ENCODE measurements around the gene FHIT.
"Not testable (repeated sequence)": the region's sequence is repeated elsewhere in the genome, so short reads cannot be mapped to it uniquely, and the experiment has no call there.

FHIT gene

DNA sequence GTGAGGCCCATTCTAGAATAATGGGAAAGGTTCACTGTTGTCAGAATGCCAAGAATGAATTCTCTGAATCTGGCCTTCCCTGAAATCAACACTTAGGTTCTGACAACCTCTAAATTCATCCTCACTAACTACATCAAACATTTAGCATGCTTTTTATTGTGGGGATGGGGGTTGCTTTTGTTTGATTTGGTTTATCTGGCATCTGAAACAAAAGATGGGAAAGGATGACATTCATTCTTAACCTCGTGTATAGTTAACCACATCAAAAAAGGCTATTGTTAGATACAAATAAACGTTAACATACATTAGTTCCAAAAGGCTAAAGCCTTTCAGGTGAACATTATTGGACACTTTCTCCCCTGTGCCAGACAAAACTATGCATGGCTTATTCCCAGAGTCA is 357.3 kb downstream of the FHIT start:
- Mint-ChIP-seq H3K4me3 (no peak overlapping the region), H3K4me1 (no peaks in the 10 kb centered on the region), H3K27ac (no peak overlapping the region), H3K9me3 (peaks cover 0 to 3% of the 10 kb centered on the region in 2 donors), H3K27me3 (no peaks in the 10 kb centered on the region)
- ATAC-seq = no peak
- DNase-seq = no peak

DNA sequence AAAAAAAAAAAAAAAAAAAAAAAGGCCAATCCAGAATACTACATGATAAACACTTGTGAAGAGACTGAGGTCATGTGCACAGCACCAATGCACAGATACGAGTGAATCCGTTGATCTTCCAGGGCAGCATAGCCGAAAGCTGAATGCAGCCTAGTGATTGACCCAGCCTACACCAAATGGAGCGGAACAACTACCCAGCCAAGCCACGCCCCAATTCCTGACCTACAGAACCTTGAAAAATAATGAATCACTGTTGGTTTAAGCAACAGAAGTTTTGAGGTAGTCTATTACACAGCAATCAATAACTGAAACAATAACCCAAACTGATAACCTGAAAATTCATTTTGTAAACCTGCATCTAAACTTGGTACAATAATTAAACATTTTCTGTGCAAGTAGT is 361.0 kb downstream of the FHIT start:
- Mint-ChIP-seq H3K27me3 (no peaks in the 10 kb centered on the region), H3K9me3 (peaks cover 0 to 5% of the 10 kb centered on the region in 2 donors)
- no peak for DNase-seq

DNA sequence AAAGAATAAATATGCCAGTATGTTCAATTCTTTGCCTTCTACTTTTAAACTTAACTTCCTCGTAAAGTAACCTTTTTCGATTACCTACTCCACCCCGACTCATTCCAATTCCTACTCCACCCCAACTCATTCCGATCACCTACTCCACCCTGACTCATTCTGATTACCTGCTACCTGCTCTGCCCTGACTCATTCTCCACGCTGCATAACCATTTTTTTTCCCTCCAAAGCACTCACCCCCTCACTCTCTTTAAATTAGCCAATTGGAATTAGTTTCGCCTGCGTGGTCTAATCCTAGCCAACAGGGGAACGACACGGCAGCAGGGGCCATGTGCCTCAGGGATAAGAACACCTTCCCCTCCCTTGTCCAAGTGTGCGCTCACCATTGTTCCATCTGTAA is 362.3 kb downstream of the FHIT start:
- not testable (repeated sequence) for H3K4me3 Mint-ChIP-seq, DNase-seq, H3K9me3 Mint-ChIP-seq, H3K27me3 Mint-ChIP-seq, ATAC-seq, H3K4me1 Mint-ChIP-seq
- peak overlapping the region in 1 of 2 donors; percentile 17 for H3K27ac Mint-ChIP-seq

More for the DNA sequence above, 361.0 kb downstream of the FHIT start:
- H3K4me3 Mint-ChIP-seq = no peak overlapping the region
- H3K27ac Mint-ChIP-seq = no peak overlapping the region
- no peaks in the 10 kb centered on the region for H3K4me1 Mint-ChIP-seq
- ATAC-seq = no peak

DNA sequence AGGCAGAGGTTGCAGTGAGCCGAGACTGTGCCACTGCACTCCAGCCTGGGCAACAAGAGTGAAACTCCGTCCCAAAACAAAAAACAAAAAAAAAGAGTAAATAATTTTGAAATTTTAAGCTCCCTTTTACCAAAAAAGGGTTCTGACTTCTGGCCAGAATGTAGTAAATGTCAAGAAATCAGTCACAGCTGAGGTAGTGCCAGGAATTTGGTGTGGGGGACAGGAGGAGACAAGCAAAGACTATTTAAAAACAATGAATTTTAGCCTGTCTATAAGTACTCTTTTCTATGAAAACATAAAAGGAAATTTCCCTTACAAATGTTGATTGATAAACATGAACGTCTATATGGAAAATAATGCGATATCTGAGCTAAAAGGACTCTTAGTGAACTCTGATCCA is 363.7 kb downstream of the FHIT start:
- Mint-ChIP-seq H3K4me1 (no peaks in the 10 kb centered on the region), H3K4me3 (no peak overlapping the region), H3K9me3 (peaks cover 5 to 11% of the 10 kb centered on the region in 2 donors), H3K27ac (no peak overlapping the region), H3K27me3 (no peaks in the 10 kb centered on the region)
- no peak for DNase-seq
- ATAC-seq = no peak

DNA sequence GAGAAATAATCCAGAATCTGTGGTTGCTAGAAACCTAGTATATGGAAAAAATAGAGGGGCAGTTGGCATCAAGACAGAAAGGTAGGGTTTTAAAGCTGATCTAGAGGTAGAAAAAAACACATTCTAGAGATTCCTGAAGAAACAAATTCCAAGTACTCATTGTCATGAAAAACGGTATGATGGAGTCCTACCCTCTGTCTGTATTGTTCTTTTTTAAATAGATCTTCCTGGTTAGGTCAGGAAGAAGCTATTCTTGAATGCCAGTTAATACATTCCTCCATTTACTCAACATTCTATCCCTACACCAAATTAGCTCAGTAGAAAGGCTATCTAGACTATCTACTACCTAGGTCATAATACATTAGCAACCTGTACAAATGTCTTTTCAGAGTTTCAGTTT is 364.7 kb downstream of the FHIT start:
- DNase-seq (no peak), ATAC-seq (no peak)
- H3K27me3 Mint-ChIP-seq = no peaks in the 10 kb centered on the region
- H3K27ac Mint-ChIP-seq = no peak overlapping the region
- no peaks in the 10 kb centered on the region for H3K4me1 Mint-ChIP-seq
- H3K4me3 Mint-ChIP-seq = no peak overlapping the region
- H3K9me3 Mint-ChIP-seq = peaks cover 15 to 22% of the 10 kb centered on the region in 2 donors

DNA sequence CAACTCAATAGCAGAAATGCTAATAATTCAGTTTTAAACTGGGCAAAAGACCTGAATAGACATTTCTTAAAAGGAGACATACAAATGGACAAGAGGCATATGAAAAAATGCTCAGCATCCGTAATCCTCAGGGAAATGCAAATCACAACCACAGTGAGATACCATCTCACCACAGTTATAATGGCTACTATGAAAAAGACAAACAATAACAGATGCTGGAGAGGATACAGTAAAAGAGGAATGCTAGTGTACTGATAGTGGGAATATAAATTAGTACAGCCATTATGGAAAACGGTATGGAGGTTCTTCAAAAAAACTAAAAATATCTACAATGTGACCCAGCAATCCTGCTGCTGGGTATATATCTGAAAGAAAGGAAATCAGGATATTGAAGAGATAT is 367.2 kb downstream of the FHIT start:
- DNase-seq = no peak

DNA sequence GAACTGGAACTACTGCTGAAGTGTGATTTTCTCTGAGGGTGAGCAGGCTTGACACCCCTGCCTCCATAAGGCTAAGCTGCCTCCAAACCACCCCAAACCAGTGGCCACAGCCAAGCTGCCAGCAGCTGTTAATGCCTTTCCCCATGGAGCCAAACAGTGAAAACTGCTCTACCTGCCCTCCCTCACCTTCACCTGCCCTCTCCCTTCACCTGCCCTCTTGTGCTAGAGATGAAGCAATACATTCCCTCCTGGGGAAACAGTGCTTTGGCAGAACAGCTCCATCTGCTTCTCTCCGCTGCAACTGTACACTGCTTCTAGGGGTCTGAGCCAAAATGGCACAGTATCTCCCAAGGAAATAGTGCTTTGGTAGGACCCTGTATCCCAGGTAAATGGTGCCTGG is 374.1 kb downstream of the FHIT start:
- no peaks in the 10 kb centered on the region for H3K27me3 Mint-ChIP-seq
- no peaks in the 10 kb centered on the region for H3K4me1 Mint-ChIP-seq
- H3K9me3 Mint-ChIP-seq = peaks cover 19 to 32% of the 10 kb centered on the region in 2 donors
- no peak for DNase-seq
- no peak for ATAC-seq
- no peak overlapping the region for H3K27ac Mint-ChIP-seq
- H3K4me3 Mint-ChIP-seq = no peak overlapping the region

More for the DNA sequence above, 367.2 kb downstream of the FHIT start:
- Mint-ChIP-seq H3K9me3 (peaks cover 24 to 41% of the 10 kb centered on the region in 2 donors), H3K4me3 (no peak overlapping the region), H3K4me1 (no peaks in the 10 kb centered on the region), H3K27ac (no peak overlapping the region), H3K27me3 (no peaks in the 10 kb centered on the region)
- no peak for ATAC-seq

DNA sequence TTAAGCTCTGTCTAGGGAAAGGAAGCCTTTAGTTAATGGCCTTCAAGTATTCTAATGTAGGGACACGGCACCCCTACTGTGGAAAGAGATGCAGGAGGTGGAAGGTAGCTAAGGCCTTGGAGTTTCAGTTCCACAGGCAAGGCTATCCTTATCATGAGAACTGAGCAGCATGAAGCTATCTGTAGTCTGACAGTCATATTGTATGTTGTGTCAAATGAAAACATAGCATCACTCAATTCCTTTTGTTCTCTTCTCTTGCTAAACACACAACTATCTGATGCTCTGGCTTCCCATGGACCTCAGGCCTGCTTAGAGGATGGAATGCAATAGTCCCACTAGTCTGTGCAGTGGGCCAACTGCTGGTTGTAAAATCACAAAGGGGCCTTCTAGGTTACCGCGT is 380.9 kb downstream of the FHIT start:
- no peak for DNase-seq

DNA sequence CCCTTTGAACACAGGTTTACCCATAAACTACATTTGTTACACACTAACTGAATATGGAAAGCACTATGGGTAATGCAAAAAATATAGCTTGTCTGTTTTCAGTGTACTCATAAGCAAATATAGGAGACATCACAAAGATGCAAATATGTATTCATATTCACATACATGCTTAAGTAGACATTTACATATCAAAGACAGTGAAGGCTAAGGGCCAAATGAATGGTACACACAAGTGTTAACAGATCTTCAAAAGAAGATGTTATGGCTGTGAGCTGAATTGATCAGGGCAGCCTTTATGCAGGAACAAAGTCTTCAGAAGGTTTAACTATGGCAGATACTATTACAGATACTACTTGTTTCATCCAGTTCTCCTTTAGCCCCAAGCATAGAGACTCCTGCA is 384.1 kb downstream of the FHIT start:
- DNase-seq (no peak), ATAC-seq (no peak)
- Mint-ChIP-seq H3K4me1 (no peaks in the 10 kb centered on the region), H3K9me3 (peaks cover 13 to 34% of the 10 kb centered on the region in 2 donors), H3K27me3 (no peaks in the 10 kb centered on the region), H3K27ac (no peak overlapping the region), H3K4me3 (no peak overlapping the region)

More for the DNA sequence above, 380.9 kb downstream of the FHIT start:
- Mint-ChIP-seq H3K27me3 (no peaks in the 10 kb centered on the region), H3K9me3 (peaks cover 9 to 20% of the 10 kb centered on the region in 2 donors), H3K4me3 (no peak overlapping the region), H3K27ac (no peak overlapping the region), H3K4me1 (no peaks in the 10 kb centered on the region)
- ATAC-seq = no peak

DNA sequence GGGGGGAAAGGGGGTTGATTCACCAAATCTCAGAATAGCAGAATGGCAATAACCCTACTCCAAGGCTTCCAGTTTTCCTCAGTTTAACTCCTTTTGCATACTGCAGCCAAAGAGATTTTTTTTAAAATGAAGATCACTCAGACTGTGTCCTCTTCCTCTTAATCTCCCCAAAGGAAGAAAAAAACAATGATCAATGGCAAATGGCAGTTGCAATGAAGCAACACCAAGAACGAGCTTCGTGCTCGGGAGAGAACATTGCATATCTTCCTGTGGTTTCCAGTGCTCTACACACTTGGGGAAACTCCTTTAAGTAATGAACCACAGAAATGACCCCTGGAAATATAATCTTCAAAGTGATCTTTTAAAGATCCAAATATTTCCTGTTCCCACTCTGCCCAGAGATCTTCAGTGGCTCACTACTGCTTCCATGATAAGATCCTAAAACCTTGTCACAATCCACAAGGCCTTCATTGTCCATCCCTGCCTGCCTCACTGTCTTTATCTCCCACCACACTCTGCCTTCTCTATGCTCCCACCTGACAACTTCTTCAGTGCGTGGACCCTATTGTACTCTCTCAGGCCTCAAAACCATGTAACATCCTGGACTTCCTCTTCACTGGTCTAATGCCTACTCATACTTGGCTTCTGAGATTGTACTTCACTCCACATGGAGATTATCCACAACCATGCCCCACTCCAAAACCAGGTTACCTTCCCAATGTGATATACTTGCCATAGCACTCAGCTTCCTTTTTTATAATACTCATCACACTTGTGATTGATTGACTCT is 394.8 kb downstream of the FHIT start:
- DNase-seq (no peak), ATAC-seq (no peak)
- Mint-ChIP-seq H3K4me3 (no peak overlapping the region), H3K9me3 (peaks cover 0 to 7% of the 10 kb centered on the region in 2 donors), H3K4me1 (no peaks in the 10 kb centered on the region), H3K27ac (peak overlapping the region in 1 of 2 donors; percentile 3), H3K27me3 (no peaks in the 10 kb centered on the region)

DNA sequence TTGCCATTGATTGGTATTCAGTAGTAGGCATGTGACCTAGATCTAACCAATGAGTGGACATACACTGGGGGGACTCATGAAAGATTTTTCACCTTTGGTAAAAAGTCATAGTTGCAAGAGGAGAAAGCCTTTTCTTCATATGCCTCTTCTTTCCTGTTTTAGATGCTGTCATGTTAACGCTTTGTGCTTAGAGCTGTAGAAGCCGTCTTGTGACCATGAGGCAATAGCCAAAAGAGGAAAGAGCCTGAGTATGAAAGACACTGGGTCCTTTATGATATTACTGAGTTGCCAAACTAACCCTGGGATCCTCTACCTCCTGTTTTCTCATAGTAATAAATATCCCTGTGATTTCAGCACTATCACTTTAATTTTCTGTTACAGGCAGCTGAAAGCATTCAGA is 396.0 kb downstream of the FHIT start:
- H3K27me3 Mint-ChIP-seq = no peaks in the 10 kb centered on the region
- H3K4me3 Mint-ChIP-seq = no peak overlapping the region
- no peak for ATAC-seq
- no peak overlapping the region for H3K27ac Mint-ChIP-seq
- H3K9me3 Mint-ChIP-seq = peaks cover 7 to 8% of the 10 kb centered on the region in 2 donors
- no peaks in the 10 kb centered on the region for H3K4me1 Mint-ChIP-seq
- no peak for DNase-seq

DNA sequence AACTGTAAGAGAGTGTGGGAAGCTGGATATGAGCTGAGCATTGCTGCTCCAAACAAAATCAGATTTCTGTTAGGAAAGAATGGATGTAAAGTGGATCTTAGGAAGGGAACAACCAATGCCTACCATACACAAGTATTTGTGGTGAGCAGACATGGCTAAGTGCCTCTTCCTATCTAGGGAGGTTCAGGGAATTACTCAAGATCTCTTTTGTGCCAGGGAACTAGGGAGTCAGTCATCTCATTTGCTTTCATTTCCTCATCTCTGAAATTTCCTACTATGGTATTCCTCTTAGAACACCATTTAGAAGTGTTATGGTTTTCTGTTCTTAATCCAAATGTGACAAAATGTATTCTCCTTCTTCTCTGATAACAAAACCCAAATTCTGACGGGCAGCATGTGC is 396.5 kb downstream of the FHIT start:
- Mint-ChIP-seq H3K4me3 (no peak overlapping the region), H3K27me3 (no peaks in the 10 kb centered on the region), H3K4me1 (no peaks in the 10 kb centered on the region), H3K27ac (no peak overlapping the region), H3K9me3 (peaks cover 7 to 10% of the 10 kb centered on the region in 2 donors)
- DNase-seq = no peak
- ATAC-seq = no peak

DNA sequence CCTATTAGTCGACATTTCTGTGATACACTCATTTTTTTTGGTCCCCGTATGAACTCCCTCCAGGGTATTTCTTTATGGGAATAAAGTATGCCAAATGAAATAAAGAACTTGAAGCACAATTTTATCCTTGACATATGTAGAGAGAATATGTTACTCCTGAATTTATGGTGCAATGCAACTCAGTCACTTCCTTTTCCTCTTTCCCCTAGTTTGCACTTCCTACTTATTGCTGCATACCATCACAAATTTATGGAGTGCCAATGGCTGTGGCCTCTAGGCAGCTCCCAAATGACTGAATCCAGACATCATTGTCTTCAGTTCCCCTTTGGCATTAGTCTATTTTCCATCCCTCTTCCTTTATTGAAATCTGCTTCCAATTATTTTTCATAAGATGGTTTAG is 403.5 kb downstream of the FHIT start:
- DNase-seq = no peak
- no peak overlapping the region for H3K27ac Mint-ChIP-seq
- H3K9me3 Mint-ChIP-seq = peaks cover 0 to 10% of the 10 kb centered on the region in 2 donors
- no peak for ATAC-seq
- H3K4me3 Mint-ChIP-seq = no peak overlapping the region
- peaks cover 6% of the 10 kb centered on the region for H3K27me3 Mint-ChIP-seq
- no peaks in the 10 kb centered on the region for H3K4me1 Mint-ChIP-seq

DNA sequence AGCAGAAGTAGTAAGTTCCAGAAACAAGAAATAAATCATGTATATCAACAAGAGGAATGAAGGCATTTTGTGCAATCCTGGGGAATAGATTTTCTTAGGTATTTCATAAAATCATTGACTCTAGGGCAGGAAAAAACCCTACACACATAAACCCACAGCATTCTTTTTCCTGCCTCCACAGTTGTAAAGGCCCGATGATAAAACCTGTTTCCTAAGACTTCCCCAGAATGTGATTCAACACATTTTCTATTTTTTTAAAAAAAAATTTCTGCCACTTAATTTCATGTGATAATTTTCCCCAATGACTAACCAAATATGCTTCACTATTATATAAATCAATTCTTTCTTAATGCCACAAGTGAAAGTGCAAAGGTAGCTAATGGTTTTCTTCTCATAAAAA is 407.0 kb downstream of the FHIT start:
- ATAC-seq = no peak
- Mint-ChIP-seq H3K4me3 (no peak overlapping the region), H3K27ac (no peak overlapping the region), H3K9me3 (no peaks in the 10 kb centered on the region), H3K4me1 (no peaks in the 10 kb centered on the region), H3K27me3 (peaks cover 6% of the 10 kb centered on the region)
- DNase-seq = no peak

DNA sequence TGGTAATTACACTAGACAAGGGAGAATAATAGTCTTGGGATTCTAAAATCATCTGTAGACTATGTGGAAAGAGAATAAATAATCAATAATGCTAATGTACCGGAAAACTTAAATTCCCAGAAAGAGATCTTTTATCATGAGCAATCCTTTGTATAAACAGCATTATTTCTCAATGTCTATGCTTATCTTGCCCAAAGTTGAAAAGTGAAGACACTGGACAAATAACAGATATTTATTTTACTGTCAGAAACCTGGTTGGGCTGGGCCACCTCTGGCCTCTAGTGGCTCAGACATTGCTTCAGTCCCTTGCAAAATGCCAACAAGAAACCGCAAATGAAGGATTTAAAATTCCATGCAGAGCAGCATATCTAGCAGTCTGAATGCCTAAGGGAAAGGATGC is 409.9 kb downstream of the FHIT start:
- Mint-ChIP-seq H3K4me1 (no peaks in the 10 kb centered on the region), H3K9me3 (no peaks in the 10 kb centered on the region), H3K27me3 (no peaks in the 10 kb centered on the region), H3K4me3 (no peak overlapping the region), H3K27ac (peak overlapping the region in 1 of 2 donors; percentile 7)
- no peak for ATAC-seq
- no peak for DNase-seq

DNA sequence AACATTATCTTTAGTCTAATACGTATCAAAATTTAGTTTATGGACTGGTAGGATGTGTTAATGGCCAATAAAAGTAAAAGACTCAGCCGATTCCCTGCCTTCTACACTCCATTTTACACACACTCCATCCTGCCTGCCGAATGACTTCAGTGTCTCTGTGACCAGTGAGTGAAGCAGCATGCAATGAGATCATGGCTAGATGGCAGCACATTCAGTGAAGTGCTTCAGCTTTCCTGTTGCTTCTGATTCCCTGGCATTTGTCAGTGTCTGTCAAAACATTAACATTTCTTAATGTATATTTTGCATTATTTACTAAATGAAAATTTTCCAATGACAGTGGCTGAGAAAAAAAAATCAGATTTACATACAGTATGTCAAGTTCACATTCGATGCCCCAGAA is 412.0 kb downstream of the FHIT start:
- Mint-ChIP-seq H3K4me1 (no peaks in the 10 kb centered on the region), H3K9me3 (no peaks in the 10 kb centered on the region), H3K27me3 (no peaks in the 10 kb centered on the region), H3K27ac (peak overlapping the region in 1 of 2 donors; percentile 87), H3K4me3 (no peak overlapping the region)
- ATAC-seq (no peak), DNase-seq (no peak)

DNA sequence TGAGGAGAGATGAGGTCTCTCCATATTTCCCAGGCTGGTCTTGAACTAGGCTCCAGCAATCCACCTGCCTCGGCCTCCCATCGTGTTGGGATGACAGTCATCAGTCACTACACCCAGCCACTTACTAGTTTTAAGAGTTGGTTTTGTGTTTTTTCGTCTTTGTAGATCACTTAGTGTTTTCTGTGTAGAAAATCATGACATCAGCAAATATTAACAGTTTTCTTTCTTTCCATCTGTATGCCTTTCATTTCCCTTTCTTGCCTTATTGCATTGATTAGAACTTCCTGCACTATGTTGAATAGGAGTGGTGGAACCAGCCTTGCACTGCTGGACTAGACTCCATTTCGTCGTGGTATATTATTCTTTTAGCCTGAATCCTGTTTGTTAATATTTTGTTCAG is 415.5 kb downstream of the FHIT start:
- Mint-ChIP-seq H3K4me3 (no peak overlapping the region), H3K27ac (peak overlapping the region in 1 of 2 donors; percentile 40), H3K27me3 (no peaks in the 10 kb centered on the region), H3K4me1 (no peaks in the 10 kb centered on the region), H3K9me3 (no peaks in the 10 kb centered on the region)
- ATAC-seq (no peak), DNase-seq (no peak)
